HepG2 (cell line): Measurements from ENCODE around the gene APEX2. TPM values are rescaled to one million over a fixed set of nuclear protein-coding genes. Genes with fewer than 3 reads are reported as not detected.

ENCODE experiments used
- ADNP ChIP-seq: sonication (generic); formaldehyde crosslinking; IDR thresholded peaks from 2 replicates; pipeline ENCODE4 v1.4.0; 2020; ENCODE audit warnings: missing genetic modification reagents
- FOSL1 ChIP-seq: sonication (generic); formaldehyde crosslinking; IDR thresholded peaks from 2 replicates; pipeline ENCODE4 v1.9.0; 2021; ENCODE audit warnings: missing genetic modification reagents, borderline replicate concordance
- JUNB ChIP-seq: sonication (generic); formaldehyde crosslinking; IDR thresholded peaks from 2 replicates; pipeline ENCODE4 v1.8.0; 2022; ENCODE audit warnings: missing genetic modification reagents, mild to moderate bottlenecking, borderline replicate concordance
- NCOA1 ChIP-seq: sonication (generic); formaldehyde crosslinking; IDR thresholded peaks from 2 replicates; pipeline ENCODE4 v1.9.0; 2021; ENCODE audit warnings: missing genetic modification reagents
- RERE ChIP-seq: IDR thresholded peaks from 2 replicates; pipeline ENCODE4 v1.6.1; 2016; ENCODE audit warnings: low read depth, missing genetic modification reagents, missing compliant biosample characterization
- RXRB ChIP-seq: IDR thresholded peaks from 2 replicates; pipeline ENCODE4 v1.6.1; 2016; ENCODE audit warnings: borderline replicate concordance, missing genetic modification reagents, missing compliant biosample characterization
- TBX3 ChIP-seq: fragments of 450-650 bp; IDR thresholded peaks from 2 replicates; pipeline ENCODE4 v1.6.1; 2017; ENCODE audit warnings: antibody characterized with exemption, mild to moderate bottlenecking, inconsistent platforms, borderline replicate concordance
- ZHX1 ChIP-seq: sonication (generic); formaldehyde crosslinking; IDR thresholded peaks from 2 replicates; pipeline ENCODE4 v1.8.1; 2022; ENCODE audit warnings: low read depth, mild to moderate bottlenecking, missing genetic modification reagents
- ZMYM3 ChIP-seq: sonication (generic); formaldehyde crosslinking; IDR thresholded peaks from 2 replicates; pipeline ENCODE4 v1.5.1; 2020; ENCODE audit warnings: mild to moderate bottlenecking, missing genetic modification reagents
- ZNF496 ChIP-seq: sonication (generic); formaldehyde crosslinking; IDR thresholded peaks from 2 replicates; pipeline ENCODE4 v1.8.1; 2023; ENCODE audit warnings: mild to moderate bottlenecking, moderate library complexity, missing genetic modification reagents; ENCODE audit not compliant: insufficient replicate concordance
- polyA plus RNA-seq, 8 experiments: library from polyadenylated mRNA; depleted of rRNA in 3 of 8; stranded (reverse) in 7 of 8; unstranded in 1 of 8; fragments of >200 nt; fragmentation: Illumina TruSeq in 4 of 8; extraction: Trizol in 4 of 8; gene quantifications; 2 replicates each; pipeline versions ENCODE4 v1.2.1 to v1.2.3, GENCODE V29; 2011 to 2016; ENCODE audit warnings: low read depth in 4 of 8, missing spikeins in 1 of 8, mixed read lengths in 1 of 8; ENCODE audit not compliant: insufficient read depth in 1 of 8
- total RNA-seq, 5 experiments: library from RNA; depleted of rRNA; stranded (reverse); fragments of >200 nt; fragmentation: Illumina TruSeq; extraction: Trizol; gene quantifications; 2 replicates each; pipeline ENCODE4 v1.2.3, GENCODE V29; 2016; ENCODE audit warnings: low read depth in 1 of 5

The APEX2 gene
- total and polyA plus RNA-seq, 2 of the 13 experiments (the other 11 are each of a cell fraction or from before 2014, with no cell fraction given), result 12.7 to 17.8 TPM

GRCh38 chrX:54994668-54995351 is 5.4 kb upstream of the APEX2 start (continued):
- no peak for TF ChIP-seq ZHX1 (CRISPR knock-in tag)
- TF ChIP-seq RERE, result no peak
- no peak for TF ChIP-seq TBX3
- TF ChIP-seq ZNF496 (CRISPR knock-in tag), result no peak
- TF ChIP-seq FOSL1, result 0 out of 2 replicates have a peak, but pooled peaks have one; percentile 36
- TF ChIP-seq NCOA1 (CRISPR knock-in tag), result no peak
- TF ChIP-seq ZMYM3 (CRISPR knock-in tag), result no peak
- 0 out of 2 replicates have a peak, but pooled peaks have one; percentile 40 for TF ChIP-seq JUNB (CRISPR knock-in tag)
- TF ChIP-seq ADNP, result no peak
- peak; percentile 49; the same call in 1 of the 2 replicates for TF ChIP-seq RXRB (CRISPR knock-in tag)
- TF ChIP-seq, all 625 proteins: peak for 10
